OCI-LY3 (cell line): ENCODE data around the gene L3MBTL4.

Experiments used
- EZH2phosphoT487 ChIP-seq: fragments of 200-600 bp; shearing (Covaris generic); IDR thresholded peaks from 2 replicates; pipeline ENCODE4 v1.6.1; 2018; ENCODE audit warnings: antibody characterized with exemption, mixed run types, low read depth
- TF ChIP-seq, protein P1 (sequence below): fragments of 200-600, 300-600 bp; sonication (generic); IDR thresholded peaks from 2 replicates; pipeline ENCODE4 v1.5.1; 2014; ENCODE audit warnings: antibody characterized with exemption, low read length, low read depth

DNA sequence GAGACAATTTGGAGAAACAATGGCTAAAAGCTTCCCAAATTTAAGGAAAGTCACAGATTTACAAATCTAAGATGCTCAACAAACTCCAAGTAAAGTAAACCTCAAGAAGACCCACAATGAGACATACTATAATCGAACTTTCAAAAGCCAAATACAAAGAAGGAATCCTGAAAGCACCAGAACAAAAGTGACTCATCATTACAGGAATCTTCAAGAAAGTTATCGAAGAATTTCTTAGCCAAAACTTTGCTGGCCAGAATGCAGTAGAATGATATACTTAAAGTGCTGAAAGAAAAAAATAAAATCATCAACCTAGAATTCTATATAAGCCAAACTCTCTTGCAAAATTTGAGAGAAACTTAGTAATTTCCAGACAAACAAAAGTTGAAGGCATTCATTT is 412.8 kb downstream of the L3MBTL4 start:
- TF ChIP-seq, protein P1, sequence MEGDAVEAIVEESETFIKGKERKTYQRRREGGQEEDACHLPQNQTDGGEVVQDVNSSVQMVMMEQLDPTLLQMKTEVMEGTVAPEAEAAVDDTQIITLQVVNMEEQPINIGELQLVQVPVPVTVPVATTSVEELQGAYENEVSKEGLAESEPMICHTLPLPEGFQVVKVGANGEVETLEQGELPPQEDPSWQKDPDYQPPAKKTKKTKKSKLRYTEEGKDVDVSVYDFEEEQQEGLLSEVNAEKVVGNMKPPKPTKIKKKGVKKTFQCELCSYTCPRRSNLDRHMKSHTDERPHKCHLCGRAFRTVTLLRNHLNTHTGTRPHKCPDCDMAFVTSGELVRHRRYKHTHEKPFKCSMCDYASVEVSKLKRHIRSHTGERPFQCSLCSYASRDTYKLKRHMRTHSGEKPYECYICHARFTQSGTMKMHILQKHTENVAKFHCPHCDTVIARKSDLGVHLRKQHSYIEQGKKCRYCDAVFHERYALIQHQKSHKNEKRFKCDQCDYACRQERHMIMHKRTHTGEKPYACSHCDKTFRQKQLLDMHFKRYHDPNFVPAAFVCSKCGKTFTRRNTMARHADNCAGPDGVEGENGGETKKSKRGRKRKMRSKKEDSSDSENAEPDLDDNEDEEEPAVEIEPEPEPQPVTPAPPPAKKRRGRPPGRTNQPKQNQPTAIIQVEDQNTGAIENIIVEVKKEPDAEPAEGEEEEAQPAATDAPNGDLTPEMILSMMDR = no peak
- TF ChIP-seq EZH2phosphoT487 = no peak
